Mesenchymal stem cell (in vitro differentiated cells and primary cell): ENCODE data around the gene THADA.

Source experiments
- DNase-seq: peaks from one replicate; pipeline ENCODE4 v3.0.0-alpha.2; 2013
- H2AFZ ChIP-seq: one replicate; pipeline ENCODE4 v1.6.1; 2013; ENCODE audit warnings: low read depth, mild to moderate bottlenecking, control low read depth, inconsistent platforms, low read length, moderate library complexity
- H2AK5ac ChIP-seq: 2 replicates; pipeline ENCODE4 v1.6.1; 2013; ENCODE audit warnings: low read length, moderate library complexity, mild to moderate bottlenecking, inconsistent platforms; ENCODE audit not compliant: severe bottlenecking
- H2BK120ac ChIP-seq: one replicate; pipeline ENCODE4 v1.6.1; 2013; ENCODE audit warnings: low read depth, mild to moderate bottlenecking, inconsistent platforms, low read length, moderate library complexity
- H2BK12ac ChIP-seq, 2 experiments: one replicate each; pipeline ENCODE4 v1.6.1; 2013; ENCODE audit warnings: inconsistent platforms in 2 of 2, low read length in 2 of 2, mild to moderate bottlenecking in 2 of 2, moderate library complexity in 2 of 2, control low read depth in 1 of 2
- H2BK15ac ChIP-seq: one replicate; pipeline ENCODE4 v1.6.1; 2013; ENCODE audit warnings: mild to moderate bottlenecking, low read depth, inconsistent platforms; ENCODE audit not compliant: poor library complexity, severe bottlenecking
- H2BK5ac ChIP-seq: 2 replicates; pipeline ENCODE4 v1.6.1; 2013; ENCODE audit warnings: low read depth, mild to moderate bottlenecking, low read length, control low read depth, inconsistent platforms; ENCODE audit not compliant: poor library complexity, severe bottlenecking
- H3K14ac ChIP-seq, 2 experiments: one replicate each; pipeline ENCODE4 v1.6.1; 2013; ENCODE audit warnings: inconsistent platforms in 2 of 2, low read length in 2 of 2, control low read depth in 1 of 2, mild to moderate bottlenecking in 1 of 2, moderate library complexity in 1 of 2
- H3K18ac ChIP-seq, 2 experiments: one replicate each; pipeline ENCODE4 v1.6.1; 2013; ENCODE audit warnings: inconsistent platforms in 2 of 2, low read length in 2 of 2, control low read depth in 1 of 2, low read depth in 1 of 2, mild to moderate bottlenecking in 1 of 2
- H3K23ac ChIP-seq, 2 experiments: one replicate each; pipeline ENCODE4 v1.6.1; 2013; ENCODE audit warnings: inconsistent platforms in 2 of 2, low read length in 2 of 2, mild to moderate bottlenecking in 2 of 2, moderate library complexity in 2 of 2, control low read depth in 1 of 2
- H3K27ac ChIP-seq: 2 replicates; pipeline ENCODE4 v1.5.1; 2013; ENCODE audit warnings: mild to moderate bottlenecking, moderate library complexity, low read length, control low read depth, inconsistent platforms; ENCODE audit not compliant: poor library complexity, severe bottlenecking
- H3K27me3 ChIP-seq, 2 experiments: 2 replicates each; pipeline versions ENCODE4 v1.6.1 to v1.7.0; 2013; ENCODE audit warnings: low read length in 2 of 2, mild to moderate bottlenecking in 2 of 2, moderate library complexity in 2 of 2, control low read depth in 1 of 2, inconsistent platforms in 1 of 2; ENCODE audit not compliant: control insufficient read depth in 1 of 2, insufficient read depth in 1 of 2
- H3K36me3 ChIP-seq, 2 experiments: 2 replicates each; pipeline versions ENCODE4 v1.6.1 to v1.7.0; 2013; ENCODE audit warnings: low read length in 2 of 2, control low read depth in 1 of 2, inconsistent platforms in 1 of 2, low read depth in 1 of 2, mild to moderate bottlenecking in 1 of 2; ENCODE audit not compliant: insufficient read depth in 2 of 2, control insufficient read depth in 1 of 2
- H3K4ac ChIP-seq, 2 experiments: one replicate each; pipeline ENCODE4 v1.6.1; 2013; ENCODE audit warnings: inconsistent platforms in 2 of 2, low read length in 2 of 2, mild to moderate bottlenecking in 2 of 2, moderate library complexity in 2 of 2, control low read depth in 1 of 2, low read depth in 1 of 2
- H3K4me1 ChIP-seq: 2 replicates; pipeline ENCODE4 v1.6.1; 2013; ENCODE audit warnings: low read depth, low read length, control low read depth; ENCODE audit not compliant: control insufficient read depth, insufficient read depth
- H3K4me2 ChIP-seq: 2 replicates; pipeline ENCODE4 v1.6.1; 2013; ENCODE audit warnings: low read length, mild to moderate bottlenecking, inconsistent platforms; ENCODE audit not compliant: poor library complexity, severe bottlenecking
- H3K4me3 ChIP-seq, 2 experiments: 2 replicates each; pipeline versions ENCODE4 v1.5.1 to v1.7.0; 2013; ENCODE audit warnings: low read length in 2 of 2, mild to moderate bottlenecking in 2 of 2, control low read depth in 1 of 2, low read depth in 1 of 2; ENCODE audit not compliant: insufficient read depth in 1 of 2
- H3K79me1 ChIP-seq: replicated peaks from 2 replicates; pipeline ENCODE4 v1.6.1; 2013; ENCODE audit warnings: mild to moderate bottlenecking, control low read depth, low read length, inconsistent platforms; ENCODE audit not compliant: poor library complexity, severe bottlenecking
- H3K9ac ChIP-seq: 2 replicates; pipeline ENCODE4 v1.7.0; 2013; ENCODE audit warnings: mild to moderate bottlenecking, low read length, moderate library complexity
- H3K9me3 ChIP-seq: 2 replicates; pipeline ENCODE4 v1.7.0; 2013; ENCODE audit warnings: mild to moderate bottlenecking, low read length; ENCODE audit not compliant: control insufficient read depth
- H4K8ac ChIP-seq: one replicate; pipeline ENCODE4 v1.6.1; 2013; ENCODE audit warnings: inconsistent platforms, mild to moderate bottlenecking, low read length, moderate library complexity
- H4K91ac ChIP-seq: one replicate; pipeline ENCODE4 v1.6.1; 2013; ENCODE audit warnings: mild to moderate bottlenecking, low read length, inconsistent platforms
- WGBS: methylation state at CpG from one replicate; pipeline ENCODE4 v1.1.7; 2013; ENCODE audit warnings: mixed read lengths; 5-methylcytosine and 5-hydroxymethylcytosine counted together

Gene THADA

GRCh38 chr2:43328133-43328532, 267.7 kb downstream of the THADA start:
- no peak overlapping the region for H3K27ac ChIP-seq
- 68% methylated on average over 2 of the region's 2 CpGs for WGBS

DNA sequence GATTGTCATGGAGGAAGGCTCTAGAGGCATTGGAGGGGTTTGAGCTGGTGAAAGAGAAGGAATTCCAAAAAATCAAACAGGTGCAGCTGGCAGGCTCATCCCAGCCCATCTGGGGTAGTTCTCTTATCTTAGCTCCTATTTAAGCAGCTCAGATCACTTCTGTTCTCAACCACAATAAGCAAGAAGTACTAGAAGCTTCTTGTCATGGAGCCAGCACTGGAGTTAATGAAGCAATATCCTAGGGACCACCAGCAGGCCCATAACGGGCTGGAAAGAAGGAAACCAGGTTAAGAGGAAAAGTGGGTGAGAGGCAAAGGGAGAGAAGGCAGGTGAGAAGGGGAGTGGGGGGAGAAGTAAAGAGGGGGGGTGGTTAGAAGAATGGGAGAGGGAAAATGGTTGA, 268.7 kb downstream of the THADA start:
- no peak overlapping the region for H3K4me3 ChIP-seq
- WGBS: 100% methylated on average over 1 of the region's 1 CpG
- H2BK15ac ChIP-seq: no peak overlapping the region
- no peak overlapping the region for H2BK12ac ChIP-seq
- peaks cover 2% of the 10 kb centered on the region for H3K79me1 ChIP-seq
- H3K9me3 ChIP-seq: peaks cover 5% of the 10 kb centered on the region
- no peak overlapping the region for H3K4ac ChIP-seq
- H4K91ac ChIP-seq: no peak overlapping the region
- H3K27me3 ChIP-seq: no peaks in the 10 kb centered on the region
- H4K8ac ChIP-seq: no peak overlapping the region
- DNase-seq: no peak
- H3K4me2 ChIP-seq: no peak overlapping the region
- H3K18ac ChIP-seq: no peak overlapping the region
- no peak overlapping the region for H3K23ac ChIP-seq
- H2AFZ ChIP-seq: no peak overlapping the region
- peaks cover 0 to 5% of the 10 kb centered on the region in 2 experiments for H3K36me3 ChIP-seq
- H2BK120ac ChIP-seq: no peak overlapping the region
- no peak overlapping the region for H3K9ac ChIP-seq
- no peak overlapping the region for H3K14ac ChIP-seq
- no peak overlapping the region for H3K27ac ChIP-seq
- H3K4me1 ChIP-seq: peaks cover 3% of the 10 kb centered on the region
- no peak overlapping the region for H2BK5ac ChIP-seq
- H2AK5ac ChIP-seq: no peak overlapping the region

More at GRCh38 chr2:43328133-43328532, 267.7 kb downstream of the THADA start:
- H3K27me3 ChIP-seq: no peaks in the 10 kb centered on the region
- H3K9me3 ChIP-seq: peaks cover 5% of the 10 kb centered on the region
- H2BK15ac ChIP-seq: no peak overlapping the region
- H3K23ac ChIP-seq: no peak overlapping the region
- H2AFZ ChIP-seq: no peak overlapping the region
- no peak overlapping the region for H4K91ac ChIP-seq
- no peak overlapping the region for H3K4me2 ChIP-seq
- H3K14ac ChIP-seq: peak overlapping the region in 1 of 2 experiments; percentile 31
- no peak for DNase-seq
- peak overlapping the region in 1 of 2 experiments; percentile 52 for H2BK12ac ChIP-seq
- peak overlapping the region; percentile 23 to 42 for H3K18ac ChIP-seq
- H3K4me3 ChIP-seq: no peak overlapping the region
- H2AK5ac ChIP-seq: no peak overlapping the region
- H4K8ac ChIP-seq: no peak overlapping the region
- no peak overlapping the region for H3K9ac ChIP-seq
- H3K36me3 ChIP-seq: peaks cover 0 to 5% of the 10 kb centered on the region in 2 experiments
- H2BK5ac ChIP-seq: no peak overlapping the region
- peaks cover 2% of the 10 kb centered on the region for H3K79me1 ChIP-seq
- H2BK120ac ChIP-seq: no peak overlapping the region
- H3K4ac ChIP-seq: no peak overlapping the region
- H3K4me1 ChIP-seq: peaks cover 3% of the 10 kb centered on the region

DNA sequence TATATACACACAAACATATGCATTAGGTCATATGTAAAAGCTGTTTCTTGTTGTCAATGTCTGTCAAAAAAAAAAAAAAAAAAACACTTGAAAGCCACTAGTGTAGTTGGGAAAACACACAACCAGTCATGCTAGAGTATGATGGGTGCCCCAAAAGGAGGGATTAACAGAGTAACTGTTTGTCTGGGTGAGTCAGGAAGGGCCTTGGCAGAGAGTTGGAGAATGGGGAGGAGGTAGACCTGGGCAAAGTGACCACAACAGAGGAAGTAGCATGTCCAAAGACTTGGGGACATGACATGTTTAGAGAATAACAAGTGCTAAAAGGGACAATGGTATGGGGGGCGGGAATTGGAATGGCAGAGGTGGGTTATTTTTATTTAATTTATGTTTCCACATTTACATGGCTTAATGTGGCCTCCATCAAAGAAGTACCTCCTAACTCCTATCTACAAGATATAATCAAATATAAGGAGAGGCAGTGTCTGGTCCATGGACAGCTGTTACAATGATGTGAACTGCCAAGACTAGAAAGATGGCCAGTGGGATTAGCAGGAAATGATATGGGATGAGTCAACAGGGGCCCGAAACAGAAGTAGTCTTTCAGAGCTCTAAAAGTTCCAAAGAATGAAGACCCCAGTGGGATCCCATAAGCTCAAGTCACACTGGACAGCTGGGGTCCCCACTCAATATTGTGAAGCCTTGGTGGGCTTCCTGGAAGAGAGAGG, 269.6 kb downstream of the THADA start:
- H4K8ac ChIP-seq: no peak overlapping the region
- no peak overlapping the region for H3K18ac ChIP-seq
- no peak overlapping the region for H2BK120ac ChIP-seq
- no peaks in the 10 kb centered on the region for H3K27me3 ChIP-seq
- no peak overlapping the region for H3K9ac ChIP-seq
- H2BK5ac ChIP-seq: no peak overlapping the region
- H2AK5ac ChIP-seq: no peak overlapping the region
- H2BK15ac ChIP-seq: no peak overlapping the region
- WGBS: 48% methylated on average over 1 of the region's 2 CpGs
- H3K23ac ChIP-seq: no peak overlapping the region
- DNase-seq: no peak
- peaks cover 4 to 5% of the 10 kb centered on the region in 2 experiments for H3K36me3 ChIP-seq
- H2AFZ ChIP-seq: no peak overlapping the region
- H3K27ac ChIP-seq: no peak overlapping the region
- no peak overlapping the region for H3K4me2 ChIP-seq
- H3K4me3 ChIP-seq: no peak overlapping the region
- H3K14ac ChIP-seq: no peak overlapping the region
- H4K91ac ChIP-seq: no peak overlapping the region
- H3K4ac ChIP-seq: no peak overlapping the region
- H3K4me1 ChIP-seq: peaks cover 3% of the 10 kb centered on the region
- peak overlapping the region in 1 of 2 experiments; percentile 38 for H2BK12ac ChIP-seq
- H3K9me3 ChIP-seq: peaks cover 5% of the 10 kb centered on the region
- H3K79me1 ChIP-seq: peaks cover 2% of the 10 kb centered on the region

DNA sequence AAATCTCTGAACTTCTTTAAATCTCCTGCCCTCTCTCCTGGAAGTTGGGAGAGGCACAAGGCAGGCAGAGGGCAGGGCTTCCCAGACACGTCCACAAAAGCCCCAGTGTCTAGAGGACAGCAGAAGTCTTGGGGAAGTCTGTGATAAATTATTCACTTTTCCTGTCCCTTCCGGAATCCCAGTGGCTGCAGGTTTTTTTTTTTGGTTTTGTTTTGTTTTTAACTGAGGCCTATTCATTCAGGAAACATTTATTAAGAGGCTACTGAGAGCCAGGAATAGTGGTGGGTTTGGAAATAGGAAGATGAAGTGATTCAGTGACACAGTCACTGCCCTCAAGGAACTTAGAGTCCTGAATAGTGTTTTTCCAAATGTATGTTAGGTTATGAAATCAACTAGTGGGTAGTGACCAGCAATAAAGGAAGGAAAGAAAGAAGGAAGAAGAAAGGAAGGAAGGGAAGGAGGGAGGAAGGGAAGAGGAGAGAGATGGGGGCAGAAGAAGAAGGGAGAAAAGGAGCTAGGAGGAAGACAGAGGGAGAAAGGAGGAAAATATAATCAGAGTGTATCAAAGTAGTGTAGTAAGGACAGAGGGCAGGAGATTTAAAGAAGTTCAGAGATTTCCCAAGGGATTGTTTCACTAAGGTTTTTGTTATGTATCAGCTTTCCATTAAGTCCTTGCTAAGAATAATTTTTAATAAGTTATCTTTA, 270.6 kb downstream of the THADA start:
- H2BK15ac ChIP-seq: no peak overlapping the region
- peaks cover 2% of the 10 kb centered on the region for H3K4me1 ChIP-seq
- 13% methylated on average over 2 of the region's 2 CpGs for WGBS
- DNase-seq: peak; percentile 60
- H2BK12ac ChIP-seq: no peak overlapping the region
- H3K18ac ChIP-seq: no peak overlapping the region
- no peak overlapping the region for H3K23ac ChIP-seq
- peaks cover 2% of the 10 kb centered on the region for H3K79me1 ChIP-seq
- peaks cover 5% of the 10 kb centered on the region for H3K9me3 ChIP-seq
- no peak overlapping the region for H3K4ac ChIP-seq
- no peak overlapping the region for H2AK5ac ChIP-seq
- H3K4me3 ChIP-seq: no peak overlapping the region
- no peak overlapping the region for H2BK5ac ChIP-seq
- peaks cover 4 to 8% of the 10 kb centered on the region in 2 experiments for H3K36me3 ChIP-seq
- H3K14ac ChIP-seq: no peak overlapping the region
- H2AFZ ChIP-seq: no peak overlapping the region
- H4K91ac ChIP-seq: no peak overlapping the region
- H2BK120ac ChIP-seq: no peak overlapping the region
- H3K9ac ChIP-seq: peak overlapping the region; percentile 38
- no peak overlapping the region for H4K8ac ChIP-seq
- no peaks in the 10 kb centered on the region for H3K27me3 ChIP-seq
- no peak overlapping the region for H3K4me2 ChIP-seq
- H3K27ac ChIP-seq: no peak overlapping the region
